ENCODE data around the gene USP11. TPM values are rescaled to one million over a fixed set of nuclear protein-coding genes. Genes with fewer than 3 reads are reported as not detected.

USP11 gene
- total and polyA plus RNA-seq, 2 of the 8 experiments (the other 6 are each of a cell fraction or from before 2014, with no cell fraction given), result 40.9 to 84.0 TPM

- TF ChIP-seq TAF7 (optimal IDR thresholded peaks at IDR 0.05; ENCODE audit: borderline replicate concordance, low read depth, low read length), result no peak
- TF ChIP-seq RXRA (IDR thresholded peaks at IDR 0.05; ENCODE audit: insufficient read depth, low read depth, low read length), result no peak
- no peak for TF ChIP-seq CEBPB (IDR thresholded peaks at IDR 0.05; ENCODE audit: low read depth, low read length)
- TF ChIP-seq ZNF274 (IDR thresholded peaks at IDR 0.05; ENCODE audit: borderline replicate concordance, extremely low read depth, low read length), result no peak
- no peak for TF ChIP-seq EZH2 (IDR thresholded peaks at IDR 0.05; ENCODE audit: low read depth, low read length, severe bottlenecking)
Measured at GRCh38 chrX:47190445-47191269, 42.2 kb upstream of the USP11 start (continued).

Measured in H1 (cell line).